Ascending aorta (tissue), 2 donors: Measurements from ENCODE around the gene PTPN1. TPM values are rescaled to one million over a fixed set of nuclear protein-coding genes. Genes with fewer than 3 reads are reported as not detected.
A peak's percentile ranks its signal among the peaks of the same experiment; 100 is the strongest.

Experiments used
- DNase-seq, 2 donors: peaks; one replicate each; pipeline ENCODE4 v3.0.0-alpha.2; 2019; ENCODE audit warnings: low spot score in 2 of 2
- H3K27ac ChIP-seq, 2 donors: fragments of 200-600 bp; sonication (generic); one replicate each; pipeline ENCODE4 v1.5.1; 2016 to 2017; ENCODE audit warnings: mild to moderate bottlenecking in 1 of 2
- H3K27me3 ChIP-seq: fragments of 200-600 bp; sonication (generic); one replicate; pipeline ENCODE4 v1.5.1; 2017
- H3K36me3 ChIP-seq, 2 donors: fragments of 200-600 bp; sonication (generic); one replicate each; pipeline ENCODE4 v1.5.1; 2016
- H3K4me1 ChIP-seq, 2 donors: fragments of 200-600 bp; sonication (generic); one replicate each; pipeline ENCODE4 v1.5.1; 2016 to 2017; ENCODE audit warnings: mild to moderate bottlenecking in 1 of 2
- H3K4me3 ChIP-seq, 2 donors: fragments of 200-600 bp; sonication (generic); one replicate each; pipeline ENCODE4 v1.5.1; 2016 to 2017; ENCODE audit warnings: mild to moderate bottlenecking in 1 of 2
- H3K9me3 ChIP-seq, 2 donors: fragments of 200-600 bp; sonication (generic); one replicate each; pipeline ENCODE4 v1.5.1; 2016
- intact Hi-C: fragments of 100-400 bp; cut with DNase I; formaldehyde crosslinking; loops from one replicate; pipeline ENCODE4 v1.15.1; 2023
- total RNA-seq: library from RNA; depleted of rRNA; stranded (reverse); fragments of >200 nt; gene quantifications from one replicate; pipeline ENCODE4 v1.1.0, GENCODE V29; 2016
- TF ChIP-seq, protein P1 (sequence below), 3 experiments: fragments of 200-600 bp in 2 of 3; fragments of 450-650 bp in 1 of 3; sonication (generic) in 2 of 3; IDR thresholded peaks; one replicate each; pipeline ENCODE4 v1.5.1; 2016 to 2019; ENCODE audit warnings: antibody characterized with exemption in 3 of 3, mild to moderate bottlenecking in 1 of 3, moderate library complexity in 1 of 3

The PTPN1 gene
- total RNA-seq, result 30.2 TPM

DNA sequence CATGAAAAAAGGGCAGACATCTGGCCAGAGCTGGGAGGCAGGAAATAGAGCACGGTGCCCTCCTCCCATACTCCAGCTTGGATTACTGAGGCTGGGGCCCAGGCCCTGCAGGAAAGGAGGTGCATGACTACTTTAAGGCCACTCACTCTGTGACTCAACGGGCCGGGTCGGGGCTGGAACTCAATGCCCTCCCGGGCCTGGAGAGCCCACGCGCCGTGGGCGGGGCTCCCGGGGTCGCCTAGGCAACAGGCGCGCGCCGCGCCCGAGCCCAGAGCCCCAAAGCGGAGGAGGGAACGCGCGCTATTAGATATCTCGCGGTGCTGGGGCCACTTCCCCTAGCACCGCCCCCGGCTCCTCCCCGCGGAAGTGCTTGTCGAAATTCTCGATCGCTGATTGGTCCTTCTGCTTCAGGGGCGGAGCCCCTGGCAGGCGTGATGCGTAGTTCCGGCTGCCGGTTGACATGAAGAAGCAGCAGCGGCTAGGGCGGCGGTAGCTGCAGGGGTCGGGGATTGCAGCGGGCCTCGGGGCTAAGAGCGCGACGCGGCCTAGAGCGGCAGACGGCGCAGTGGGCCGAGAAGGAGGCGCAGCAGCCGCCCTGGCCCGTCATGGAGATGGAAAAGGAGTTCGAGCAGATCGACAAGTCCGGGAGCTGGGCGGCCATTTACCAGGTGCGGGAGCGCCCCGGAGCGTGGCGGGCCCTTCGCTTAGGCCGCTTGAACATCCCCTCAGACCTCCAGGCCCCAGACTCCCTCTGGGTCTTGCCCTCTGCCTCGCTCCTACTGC lies at the start of gene PTPN1:
Gene PTPN1, plus strand, starts transcription at position 461 of the 783 bp plus-strand sequence. Its CDS starts 145 bp downstream, at position 606.
- Histone ChIP-seq H3K36me3 (no peaks in the 10 kb centered on the region), H3K27ac (peak within 1 kb of the TSS; percentile 81 to 91), H3K4me1 (peaks cover 5 to 25% of the 10 kb centered on the region in 2 donors), H3K9me3 (no peaks in the 10 kb centered on the region), H3K27me3 (no peaks in the 10 kb centered on the region), H3K4me3 (peak within 1 kb of the TSS; percentile 88 to 97)
- intact Hi-C loops, result loop anchor here (1.0 to 10.0 kb wide), 5 partner anchors 27 to 1463 kb away; partner anchors contain the start of genes CSE1L and PARD6B
- TF ChIP-seq, protein P1, sequence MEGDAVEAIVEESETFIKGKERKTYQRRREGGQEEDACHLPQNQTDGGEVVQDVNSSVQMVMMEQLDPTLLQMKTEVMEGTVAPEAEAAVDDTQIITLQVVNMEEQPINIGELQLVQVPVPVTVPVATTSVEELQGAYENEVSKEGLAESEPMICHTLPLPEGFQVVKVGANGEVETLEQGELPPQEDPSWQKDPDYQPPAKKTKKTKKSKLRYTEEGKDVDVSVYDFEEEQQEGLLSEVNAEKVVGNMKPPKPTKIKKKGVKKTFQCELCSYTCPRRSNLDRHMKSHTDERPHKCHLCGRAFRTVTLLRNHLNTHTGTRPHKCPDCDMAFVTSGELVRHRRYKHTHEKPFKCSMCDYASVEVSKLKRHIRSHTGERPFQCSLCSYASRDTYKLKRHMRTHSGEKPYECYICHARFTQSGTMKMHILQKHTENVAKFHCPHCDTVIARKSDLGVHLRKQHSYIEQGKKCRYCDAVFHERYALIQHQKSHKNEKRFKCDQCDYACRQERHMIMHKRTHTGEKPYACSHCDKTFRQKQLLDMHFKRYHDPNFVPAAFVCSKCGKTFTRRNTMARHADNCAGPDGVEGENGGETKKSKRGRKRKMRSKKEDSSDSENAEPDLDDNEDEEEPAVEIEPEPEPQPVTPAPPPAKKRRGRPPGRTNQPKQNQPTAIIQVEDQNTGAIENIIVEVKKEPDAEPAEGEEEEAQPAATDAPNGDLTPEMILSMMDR (IDR thresholded peaks at IDR 0.05), result peak in 2 of 3 experiments; percentile 7 to 34
- DNase-seq, result peak; percentile 93 to 99

DNA sequence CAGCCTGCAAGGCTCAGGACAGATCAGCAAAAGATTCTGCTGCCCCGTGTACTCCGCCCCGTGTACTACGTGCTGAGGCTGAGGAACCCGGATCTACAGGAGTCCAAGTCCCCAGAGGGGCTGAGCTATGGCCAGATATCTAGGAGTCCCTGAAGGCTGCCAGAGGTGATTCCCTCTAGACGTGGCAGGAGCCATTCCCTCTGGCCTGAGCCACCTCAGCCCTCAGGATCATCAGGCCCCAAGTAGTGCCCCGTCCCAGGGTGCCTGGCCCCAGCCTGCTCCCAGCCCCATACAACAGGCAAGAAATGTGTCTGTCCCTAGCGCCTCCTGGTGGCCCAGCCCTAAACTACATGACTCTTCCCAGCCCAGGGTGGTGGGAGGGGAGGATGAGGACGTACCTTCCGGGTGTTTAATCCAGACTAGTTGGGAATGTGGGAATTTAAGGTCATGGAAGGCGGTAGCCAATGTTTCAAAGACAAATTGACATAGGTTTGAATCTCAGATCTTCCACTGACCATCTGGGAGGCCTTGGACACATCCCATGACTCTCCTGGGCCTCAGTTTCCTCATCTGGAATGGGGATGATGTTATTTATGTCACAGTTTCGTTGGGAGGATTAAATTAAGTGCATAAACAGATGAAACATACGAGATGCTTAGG lies 49.4 kb upstream of the PTPN1 start:
- DNase-seq, result peak; percentile 58 to 96
- Histone ChIP-seq H3K27me3 (no peaks in the 10 kb centered on the region), H3K4me1 (peaks cover 3 to 22% of the 10 kb centered on the region in 2 donors), H3K9me3 (no peaks in the 10 kb centered on the region), H3K36me3 (no peaks in the 10 kb centered on the region), H3K4me3 (no peak overlapping the region), H3K27ac (peak overlapping the region; percentile 17 to 53)
- TF ChIP-seq, protein P1 (IDR thresholded peaks at IDR 0.05), result peak; percentile 94 to 98 (median 96)
- intact Hi-C loops, result loop anchor here (1.0 to 5.0 kb wide), 3 partner anchors 183 to 343 kb away; partner anchors contain the start of gene CEBPB

DNA sequence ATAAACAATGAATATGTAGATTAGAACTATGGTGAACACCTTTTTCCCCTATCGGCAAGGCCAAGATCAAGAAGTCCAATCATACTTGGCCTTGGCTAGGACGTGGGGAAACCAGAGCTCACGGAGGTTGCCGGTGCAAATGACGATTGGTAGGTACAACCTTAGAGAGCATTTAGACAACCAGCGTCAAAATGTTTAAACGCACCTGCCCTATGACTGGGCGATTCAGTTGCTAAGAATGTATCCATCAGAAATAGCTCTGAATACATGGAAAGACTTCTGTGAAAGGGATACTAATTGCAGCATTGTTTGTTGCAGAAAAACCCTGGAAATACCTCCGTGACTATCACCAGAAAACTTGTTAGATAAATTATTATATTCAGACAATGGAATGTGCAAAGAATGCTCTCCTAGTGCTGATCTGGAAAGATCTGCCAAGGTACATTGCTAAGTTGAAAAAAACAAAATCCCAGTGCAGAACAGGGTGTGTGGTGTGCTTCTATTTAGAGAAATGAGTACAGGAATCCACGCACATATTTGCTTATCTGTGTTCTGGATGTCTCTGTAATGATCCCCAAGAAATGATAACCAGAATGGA lies 48.0 kb upstream of the PTPN1 start:
- Histone ChIP-seq H3K9me3 (no peaks in the 10 kb centered on the region), H3K36me3 (no peaks in the 10 kb centered on the region), H3K4me3 (no peak overlapping the region), H3K27ac (no peak overlapping the region), H3K27me3 (no peaks in the 10 kb centered on the region), H3K4me1 (peaks cover 0 to 15% of the 10 kb centered on the region in 2 donors)
- TF ChIP-seq, protein P1 (IDR thresholded peaks at IDR 0.05), result no peak
- DNase-seq, result no peak
- intact Hi-C loops, result loop anchor here (5.0 kb wide), 2 partner anchors 185 to 345 kb away; no protein-coding TSS in a partner anchor

DNA sequence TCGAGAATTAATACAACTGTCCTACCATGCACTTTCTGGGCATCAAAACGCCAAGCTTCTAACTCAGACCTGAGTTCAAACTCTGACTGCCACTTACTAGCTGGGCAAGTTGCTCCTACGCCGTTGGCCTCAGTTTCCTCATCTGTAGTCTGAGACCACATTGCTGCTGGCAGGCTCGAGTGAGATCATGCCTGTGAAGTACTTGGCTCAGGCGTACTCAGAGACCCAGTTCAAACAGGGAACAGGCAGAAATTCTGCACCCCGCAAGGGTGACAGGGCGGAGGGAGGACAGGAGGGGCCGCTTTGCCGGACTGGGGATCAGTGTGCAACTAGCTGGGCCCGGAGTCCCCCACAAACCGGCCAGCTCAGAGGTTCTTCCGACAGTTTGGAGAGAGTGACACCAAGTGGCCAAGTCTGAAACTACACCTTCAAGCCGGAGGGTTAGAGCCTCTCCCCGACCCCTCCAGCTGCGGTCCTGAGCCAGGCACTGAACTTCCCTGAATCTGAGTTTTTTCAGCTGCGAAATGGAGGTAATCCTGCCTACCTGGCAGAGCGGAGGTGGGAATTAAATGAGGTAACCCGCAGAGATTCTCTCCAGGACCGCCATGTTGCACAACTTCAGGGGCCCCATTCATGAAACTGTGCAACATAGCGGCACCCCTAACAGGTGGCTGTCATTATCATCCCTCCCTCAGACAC lies 46.0 kb upstream of the PTPN1 start:
- no peaks in the 10 kb centered on the region for H3K36me3 ChIP-seq
- peak in 1 of 2 donors; percentile 85 for DNase-seq
- peak overlapping the region in 1 of 2 donors; percentile 44 for H3K4me3 ChIP-seq
- no peaks in the 10 kb centered on the region for H3K27me3 ChIP-seq
- intact Hi-C loops, result loop anchor here (1.0 to 5.0 kb wide), 4 partner anchors 187 to 347 kb away; partner anchors contain the start of gene CEBPB
- peaks cover 0 to 15% of the 10 kb centered on the region in 2 donors for H3K4me1 ChIP-seq
- TF ChIP-seq, protein P1 (IDR thresholded peaks at IDR 0.05), result peak; percentile 87 to 92 (median 92)
- H3K27ac ChIP-seq, result no peak overlapping the region
- H3K9me3 ChIP-seq, result no peaks in the 10 kb centered on the region
